Mucosa of rectum (tissue), 2 donors: ENCODE measurements around the gene ACADVL.
A peak's percentile ranks its signal among the peaks of the same experiment; 100 is the strongest.
"Not testable (repeated sequence)": the region's sequence is repeated elsewhere in the genome, so short reads cannot be mapped to it uniquely, and the experiment has no call there.

Experiments used
- H3K27ac ChIP-seq, 2 donors: one replicate each; pipeline ENCODE4 v1.7.0; 2013; ENCODE audit warnings: inconsistent platforms in 2 of 2, low read depth in 2 of 2, low read length in 2 of 2
- H3K27me3 ChIP-seq, 2 donors: one replicate each; pipeline ENCODE4 v1.7.0; 2013; ENCODE audit warnings: low read length in 2 of 2; ENCODE audit not compliant: control insufficient read depth in 2 of 2, insufficient read depth in 2 of 2
- H3K36me3 ChIP-seq, 2 donors: one replicate each; pipeline ENCODE4 v1.7.0; 2013; ENCODE audit warnings: low read length in 2 of 2; ENCODE audit not compliant: control insufficient read depth in 2 of 2, insufficient read depth in 2 of 2
- H3K4me1 ChIP-seq, 2 donors: one replicate each; pipeline ENCODE4 v1.7.0; 2013; ENCODE audit warnings: low read length in 2 of 2, mild to moderate bottlenecking in 1 of 2; ENCODE audit not compliant: control insufficient read depth in 2 of 2, insufficient read depth in 2 of 2
- H3K4me3 ChIP-seq, 2 donors: one replicate each; pipeline ENCODE4 v1.7.0; 2013; ENCODE audit warnings: low read length in 2 of 2
- H3K9ac ChIP-seq, 2 donors: one replicate each; pipeline ENCODE4 v1.7.0; 2013; ENCODE audit warnings: low read length in 2 of 2, low read depth in 1 of 2, mild to moderate bottlenecking in 1 of 2
- H3K9me3 ChIP-seq, 2 donors: one replicate each; pipeline ENCODE4 v1.7.0; 2013; ENCODE audit warnings: low read length in 2 of 2; ENCODE audit not compliant: control insufficient read depth in 2 of 2
- donor health status: healthy.
- donor health status: Normal muscosa, but diverticular disease.

Gene ACADVL

DNA sequence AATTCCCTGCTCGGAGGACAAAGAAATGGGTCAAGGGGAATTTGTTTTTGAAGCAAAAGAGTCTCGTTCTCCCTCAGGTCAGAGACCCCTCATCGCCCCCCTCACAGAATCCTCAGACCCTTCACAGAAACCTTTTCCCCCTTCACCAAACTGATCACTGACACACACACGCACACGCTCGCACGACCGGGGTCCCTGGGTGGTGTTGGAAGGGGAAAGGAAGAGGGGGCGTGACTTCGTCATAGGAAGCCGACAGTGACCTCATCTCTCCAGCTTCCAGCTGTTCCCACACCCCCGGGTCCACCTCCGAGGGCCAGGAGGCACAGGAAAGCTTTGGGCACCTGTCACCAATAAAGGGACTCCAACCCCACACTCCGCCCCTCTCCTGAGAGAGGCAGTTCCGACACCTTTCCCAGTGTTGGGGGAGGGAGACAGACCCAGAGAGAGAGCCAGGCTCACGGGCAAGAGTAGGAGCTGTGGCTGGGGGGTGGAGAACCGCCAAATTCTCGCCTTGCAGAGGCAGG lies 41.7 kb upstream of the ACADVL start:
- H3K4me3 ChIP-seq: peak overlapping the region; percentile 32 to 67
- H3K9ac ChIP-seq: peak overlapping the region; percentile 23 to 41
- peaks cover 18 to 25% of the 10 kb centered on the region in 2 donors for H3K27me3 ChIP-seq
- no peak overlapping the region for H3K27ac ChIP-seq
- no peaks in the 10 kb centered on the region for H3K9me3 ChIP-seq
- H3K36me3 ChIP-seq: no peaks in the 10 kb centered on the region
- H3K4me1 ChIP-seq: peaks cover 12 to 16% of the 10 kb centered on the region in 2 donors

DNA sequence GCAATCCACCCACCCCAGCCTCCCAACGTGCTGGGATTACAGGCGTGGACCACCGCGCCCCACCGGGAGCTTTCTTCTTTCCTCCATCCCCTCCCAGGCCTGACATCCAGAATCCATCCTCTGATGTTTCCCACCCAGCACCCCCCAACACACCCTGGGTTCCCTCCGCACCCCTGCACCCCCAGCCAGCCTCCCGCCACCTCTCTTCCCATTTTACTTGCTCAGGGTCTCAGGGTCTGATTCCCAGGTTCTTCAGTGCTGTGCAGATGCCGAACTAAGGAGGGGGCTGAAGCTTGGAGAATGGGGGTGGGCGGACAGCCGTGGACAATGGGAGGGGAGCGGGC lies 40.8 kb upstream of the ACADVL start:
- no peak overlapping the region for H3K4me3 ChIP-seq
- no peak overlapping the region for H3K27ac ChIP-seq
- peaks cover 12 to 19% of the 10 kb centered on the region in 2 donors for H3K4me1 ChIP-seq
- H3K36me3 ChIP-seq: no peaks in the 10 kb centered on the region
- H3K27me3 ChIP-seq: peaks cover 18 to 25% of the 10 kb centered on the region in 2 donors
- H3K9me3 ChIP-seq: no peaks in the 10 kb centered on the region
- no peak overlapping the region for H3K9ac ChIP-seq

DNA sequence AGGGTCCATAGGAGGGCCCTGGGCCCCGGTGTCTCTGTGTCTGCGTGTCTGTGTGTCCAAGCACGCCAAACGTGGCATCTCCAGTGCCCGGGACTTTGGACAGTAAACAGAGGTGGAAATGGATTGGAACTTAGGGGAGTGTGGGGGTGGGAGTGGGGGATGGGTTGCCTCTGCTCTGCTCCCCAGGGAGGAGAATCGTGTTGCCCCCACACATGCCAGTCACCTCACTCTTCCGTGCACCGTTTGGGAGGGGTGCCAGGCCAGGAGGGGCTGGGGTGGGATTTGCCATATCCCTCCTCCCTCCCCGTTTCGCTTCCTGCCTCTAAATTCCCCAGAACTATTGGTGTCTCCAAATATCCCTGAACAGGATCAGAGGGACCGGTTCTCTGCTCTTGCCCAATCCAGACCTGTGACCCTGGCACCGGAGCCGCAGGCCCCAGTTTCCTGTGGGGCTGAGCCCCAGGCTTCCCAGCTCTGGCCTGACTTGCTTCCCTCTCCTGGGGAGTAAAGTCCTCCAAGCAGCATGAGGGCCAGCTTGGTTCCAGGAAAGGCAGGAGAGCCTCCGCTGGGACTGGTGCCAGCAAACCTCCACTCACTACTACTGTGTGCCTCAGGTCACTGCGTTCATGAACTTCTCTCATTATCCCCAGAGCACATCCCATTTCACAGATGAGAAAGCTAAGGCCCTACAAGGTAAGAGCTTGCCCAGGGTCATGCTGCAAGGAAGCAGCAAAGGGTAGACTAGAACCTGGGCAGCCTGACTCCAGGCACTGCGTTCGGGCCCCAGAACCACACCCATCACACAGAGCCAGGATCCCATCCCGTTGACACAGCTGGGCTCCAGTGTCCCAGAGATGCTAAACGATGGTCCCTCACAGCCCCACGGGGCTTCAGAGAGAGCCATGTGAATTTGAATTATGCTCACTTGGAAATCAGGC lies 40.2 kb upstream of the ACADVL start, which contains the start of gene ASGR1:
Gene ASGR1 (minus strand): TSS at position 54 of the 938 bp plus-strand sequence. CDS start 807 bp downstream, outside the sequence.
- H3K4me1 ChIP-seq: peaks cover 7 to 20% of the 10 kb centered on the region in 2 donors
- no peak within 1 kb of the TSS for H3K27ac ChIP-seq
- no peak within 1 kb of the TSS for H3K4me3 ChIP-seq
- H3K27me3 ChIP-seq: peaks cover 18 to 25% of the 10 kb centered on the region in 2 donors
- no peak within 1 kb of the TSS for H3K9ac ChIP-seq
- H3K36me3 ChIP-seq: no peaks in the 10 kb centered on the region
- H3K9me3 ChIP-seq: no peaks in the 10 kb centered on the region

DNA sequence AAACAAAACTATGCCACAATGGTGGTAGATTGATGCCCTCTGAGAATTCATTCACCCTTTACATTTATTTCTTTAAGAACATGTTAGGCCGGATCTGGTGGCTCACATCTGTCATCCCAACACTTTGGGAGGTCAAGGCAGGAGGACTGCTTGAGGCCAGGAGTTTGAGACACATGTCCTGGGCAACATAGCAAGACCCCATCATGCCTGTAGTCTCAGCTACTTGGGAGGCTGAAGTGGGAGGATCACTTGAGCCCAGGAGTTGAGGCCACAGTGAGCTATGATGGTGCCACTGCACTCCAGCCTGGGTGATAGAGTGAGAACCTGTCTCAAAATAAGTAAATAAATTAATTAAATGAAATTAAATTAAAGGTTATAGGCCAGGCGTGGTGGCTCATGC lies 37.6 kb upstream of the ACADVL start:
- H3K9ac ChIP-seq: not testable (repeated sequence)

DNA sequence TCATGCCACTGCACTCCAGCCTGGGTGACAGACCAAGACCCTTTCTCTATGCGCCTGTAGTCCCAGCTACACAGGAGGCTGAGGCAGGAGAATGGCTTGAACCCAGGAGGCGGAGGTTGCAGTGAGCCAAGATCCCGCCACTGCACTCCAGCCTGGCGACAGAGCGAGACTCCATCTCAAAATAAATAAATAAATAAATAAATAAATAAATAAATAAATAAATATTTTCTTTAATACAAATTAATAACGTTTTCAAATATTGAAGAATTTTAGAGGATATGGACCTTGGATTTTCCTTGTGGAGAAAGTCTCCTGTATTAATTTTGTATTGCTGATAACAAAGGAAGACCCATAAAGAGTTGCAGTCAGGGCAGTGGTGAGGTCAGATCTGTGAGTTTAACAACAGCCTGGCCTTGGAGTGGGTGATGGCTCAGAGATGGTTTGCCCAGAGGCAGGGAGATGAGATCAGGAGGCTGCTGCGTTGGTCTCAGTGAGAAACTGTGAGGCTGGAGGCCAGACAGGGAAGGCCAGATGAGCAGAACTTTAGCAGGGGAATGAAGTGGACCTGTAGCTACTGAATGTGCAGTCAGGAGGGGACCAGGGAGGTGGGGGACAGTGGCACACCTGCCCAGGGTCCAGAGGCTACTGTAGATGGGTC lies 36.2 kb upstream of the ACADVL start:
- Histone ChIP-seq H3K27me3 (no peaks in the 10 kb centered on the region), H3K36me3 (no peaks in the 10 kb centered on the region), H3K9me3 (no peaks in the 10 kb centered on the region), H3K4me3 (no peak overlapping the region), H3K4me1 (peaks cover 0 to 8% of the 10 kb centered on the region in 2 donors), H3K27ac (no peak overlapping the region), H3K9ac (peak overlapping the region in 1 of 2 donors; percentile 26)

More for the DNA sequence above, 37.6 kb upstream of the ACADVL start:
- H3K9me3 ChIP-seq, H3K36me3 ChIP-seq, H3K4me3 ChIP-seq, H3K27ac ChIP-seq: not testable (repeated sequence)
- H3K4me1 ChIP-seq: peaks cover 7 to 18% of the 10 kb centered on the region in 2 donors
- H3K27me3 ChIP-seq: peaks cover 8 to 10% of the 10 kb centered on the region in 2 donors

DNA sequence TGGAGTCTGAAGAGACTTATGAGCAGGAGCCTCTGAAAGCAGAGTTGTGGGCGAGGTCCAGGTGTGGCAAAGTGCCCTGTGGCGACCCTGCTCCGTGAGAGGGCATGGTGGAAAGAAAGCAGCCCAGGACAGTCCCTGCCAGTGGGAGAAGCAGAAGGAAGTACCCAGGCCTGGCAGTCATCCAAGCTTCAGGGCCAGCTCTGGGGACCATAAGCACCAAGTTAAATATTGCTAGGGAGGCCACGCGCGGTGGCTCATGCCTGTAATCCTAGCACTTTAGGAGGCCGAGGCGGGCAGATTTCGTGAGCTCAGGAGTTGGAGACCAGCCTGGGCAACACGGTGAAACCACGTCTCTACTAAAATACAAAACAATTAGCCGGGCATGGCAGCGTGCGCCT lies 35.6 kb upstream of the ACADVL start:
- no peak overlapping the region for H3K27ac ChIP-seq

DNA sequence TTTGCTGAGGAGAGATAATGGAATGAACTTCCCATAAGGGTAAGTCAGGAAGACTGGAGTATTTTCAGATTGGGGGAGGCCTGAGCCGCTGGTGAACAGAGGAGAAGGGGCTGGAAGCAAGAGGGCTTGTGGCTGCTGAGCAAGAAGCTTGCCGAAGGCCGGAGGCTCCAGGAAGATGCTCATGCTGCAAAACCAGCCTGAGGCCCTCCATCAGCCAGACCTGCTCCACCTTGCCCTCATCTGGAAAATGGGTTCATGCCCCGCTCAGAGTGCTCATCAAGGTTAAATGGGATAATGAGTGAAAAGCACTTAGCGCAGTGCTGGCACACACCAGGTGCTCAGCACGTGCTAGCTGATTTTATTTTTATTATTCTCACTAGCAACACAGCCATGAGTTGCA lies 35.1 kb upstream of the ACADVL start:
- Histone ChIP-seq H3K27ac (no peak overlapping the region), H3K9me3 (no peaks in the 10 kb centered on the region), H3K4me3 (no peak overlapping the region), H3K4me1 (peaks cover 0 to 8% of the 10 kb centered on the region in 2 donors), H3K9ac (no peak overlapping the region), H3K36me3 (no peaks in the 10 kb centered on the region), H3K27me3 (no peaks in the 10 kb centered on the region)

More for the DNA sequence above, 35.6 kb upstream of the ACADVL start:
- Histone ChIP-seq H3K27me3 (no peaks in the 10 kb centered on the region), H3K4me3 (no peak overlapping the region), H3K9ac (peak overlapping the region in 1 of 2 donors; percentile 26), H3K9me3 (no peaks in the 10 kb centered on the region), H3K4me1 (peaks cover 0 to 8% of the 10 kb centered on the region in 2 donors), H3K36me3 (no peaks in the 10 kb centered on the region)

DNA sequence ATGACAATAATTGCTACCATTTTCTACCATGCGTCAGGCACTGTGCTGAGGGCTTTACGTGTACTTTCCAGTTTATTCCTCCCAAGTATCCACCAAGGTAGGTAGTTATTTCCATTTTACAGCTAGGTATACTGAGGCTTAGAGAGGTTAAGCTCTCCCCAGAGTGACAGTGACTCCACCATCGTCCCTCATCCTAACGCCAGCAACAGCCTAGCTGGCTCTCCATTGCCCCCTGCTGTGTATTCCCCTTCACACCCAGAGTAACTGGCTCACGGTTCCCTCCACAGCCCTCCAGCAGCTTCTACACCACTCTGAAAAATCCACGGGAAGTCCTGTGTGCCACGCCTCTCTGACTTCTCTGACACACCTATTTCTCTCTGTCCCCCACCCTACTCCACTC lies 33.5 kb upstream of the ACADVL start:
- no peak overlapping the region for H3K27ac ChIP-seq
- H3K27me3 ChIP-seq: no peaks in the 10 kb centered on the region
- H3K4me3 ChIP-seq: no peak overlapping the region
- H3K36me3 ChIP-seq: no peaks in the 10 kb centered on the region
- peaks cover 0 to 8% of the 10 kb centered on the region in 2 donors for H3K4me1 ChIP-seq
- no peaks in the 10 kb centered on the region for H3K9me3 ChIP-seq
- no peak overlapping the region for H3K9ac ChIP-seq

DNA sequence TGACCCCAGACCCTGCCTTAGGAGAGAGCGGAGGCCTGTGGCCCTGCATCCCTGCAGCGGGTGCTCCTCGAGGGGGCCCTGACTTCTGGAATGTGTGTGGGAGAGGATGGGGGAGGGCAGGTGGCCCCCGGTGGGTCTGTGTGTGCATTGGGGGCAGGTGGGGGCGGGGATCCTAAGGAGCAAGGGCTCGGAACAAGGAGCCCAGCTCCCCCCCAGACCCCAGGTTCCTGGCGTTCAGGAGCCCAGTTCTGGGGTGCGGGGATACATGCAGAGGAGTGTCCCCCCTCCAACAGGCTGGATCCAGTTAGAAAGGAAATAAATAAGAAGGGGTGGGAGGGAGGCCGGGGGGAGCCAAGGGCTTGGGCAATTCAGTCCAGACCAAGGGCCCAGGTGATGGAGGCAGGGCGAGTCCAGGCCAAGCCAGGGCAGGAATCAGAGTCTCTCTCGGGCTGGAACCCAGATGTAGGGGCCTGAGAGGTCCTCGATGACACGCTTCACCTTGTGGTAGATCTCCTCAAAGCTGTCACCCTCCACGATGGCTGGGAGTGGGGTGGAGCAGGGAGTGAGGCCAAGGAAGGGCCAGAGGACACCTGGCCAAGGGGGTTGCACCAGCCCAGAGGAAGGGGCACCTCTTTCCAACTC lies 29.3 kb upstream of the ACADVL start:
- no peak overlapping the region for H3K9ac ChIP-seq
- H3K4me3 ChIP-seq: no peak overlapping the region
- H3K9me3 ChIP-seq: no peaks in the 10 kb centered on the region
- H3K4me1 ChIP-seq: no peaks in the 10 kb centered on the region
- no peaks in the 10 kb centered on the region for H3K27me3 ChIP-seq
- no peaks in the 10 kb centered on the region for H3K36me3 ChIP-seq
- no peak overlapping the region for H3K27ac ChIP-seq
